GM10266 (cell line): ENCODE measurements around the gene MAOB.
"Not testable (repeated sequence)": the region's sequence is repeated elsewhere in the genome, so short reads cannot be mapped to it uniquely, and the experiment has no call there.

ENCODE experiments used
- DNase-seq: peaks from one replicate; pipeline ENCODE4 v3.0.0; 2012; ENCODE audit errors: extremely low spot score
- CTCF ChIP-seq: IDR thresholded peaks from 2 replicates; pipeline ENCODE4 v1.5.1; 2012; ENCODE audit warnings: mild to moderate bottlenecking, low read depth; ENCODE audit not compliant: control insufficient read depth, insufficient read depth; ENCODE audit errors: missing control alignments

The MAOB gene

GRCh38 chrX:43882294-43882681 lies at the start of gene MAOB:
Gene MAOB (minus strand): TSS chrX:43882450. CDS start chrX:43882299, 151 bp downstream.
- DNase-seq = peak; percentile 10
- no peak for TF ChIP-seq CTCF

- DNase-seq = not testable (repeated sequence)
Measured at GRCh38 chrX:43922032-43922431, 39.8 kb upstream of the MAOB start.

- DNase-seq = not testable (repeated sequence)
Measured at GRCh38 chrX:43910772-43911171, 28.5 kb upstream of the MAOB start.

GRCh38 chrX:43910012-43910411 lies 27.8 kb upstream of the MAOB start:
- DNase-seq = no peak

GRCh38 chrX:43909141-43909540 lies 26.9 kb upstream of the MAOB start:
- no peak for DNase-seq
- TF ChIP-seq CTCF = no peak

More at GRCh38 chrX:43910012-43910411, 27.8 kb upstream of the MAOB start:
- no peak for TF ChIP-seq CTCF

- TF ChIP-seq CTCF = no peak
- no peak for DNase-seq
Measured at GRCh38 chrX:43899878-43900815, 17.9 kb upstream of the MAOB start.

- no peak for DNase-seq
- TF ChIP-seq CTCF = no peak
Measured at GRCh38 chrX:43898406-43899035, 16.3 kb upstream of the MAOB start.

GRCh38 chrX:43897290-43897689 lies 15.0 kb upstream of the MAOB start:
- no peak for DNase-seq
- TF ChIP-seq CTCF = no peak
